ENCODE results near the gene PAPPA2.

GRCh38 chr1:176768532-176768931 is 305.6 kb downstream of the PAPPA2 start:
- no peak for TF ChIP-seq POLR2AphosphoS5 (IDR thresholded peaks at IDR 0.05)
- no peak for TF ChIP-seq CTCF (IDR thresholded peaks at IDR 0.05)
- no peak for TF ChIP-seq POLR2A (IDR thresholded peaks at IDR 0.05)

Measured in sigmoid colon (tissue), 4 donors.